Measurements from ENCODE around the gene VAMP5. TPM values are rescaled to one million over a fixed set of nuclear protein-coding genes. Genes with fewer than 3 reads are reported as not detected.

The VAMP5 gene
- total and polyA plus RNA-seq, 2 experiments from 2014 or later, result 0.87 to 7.8 TPM

GRCh38 chr2:85584857-85585780 lies 888 bp downstream of the VAMP5 start:
- no peak for TF ChIP-seq POLR2AphosphoS5 (IDR thresholded peaks at IDR 0.05; ENCODE audit: low read depth)
- Histone ChIP-seq H3K4me3 (peak overlapping the region; percentile 65), H3K9me2 (ENCODE audit: insufficient read depth) (no peaks in the 10 kb centered on the region), H3K4me1 (ENCODE audit: insufficient read depth) (peaks cover 7% of the 10 kb centered on the region; the same call in 1 of the 2 replicates), H4K20me1 (replicated peaks; ENCODE audit: insufficient read depth) (no peaks in the 10 kb centered on the region), H3K79me2 (replicated peaks; ENCODE audit: insufficient read depth) (no peaks in the 10 kb centered on the region), H3K27me3 (ENCODE audit: insufficient read depth) (peaks cover 31% of the 10 kb centered on the region), H3K4me2 (peak overlapping the region; percentile 86), H3F3A (replicated peaks; ENCODE audit: low read depth) (0 out of 2 replicates have a peak, but pooled peaks cover 3% of the 10 kb centered on the region), H2AFZ (peak overlapping the region; percentile 95), H3K27ac (ENCODE audit: low read depth) (no peak overlapping the region), H3K36me3 (ENCODE audit: insufficient read depth) (no peaks in the 10 kb centered on the region)
- peak; percentile 37 for ATAC-seq
- 0 out of 3 replicates have a peak, but pooled peaks cover 3% of the 10 kb centered on the region for H3K9me3 Mint-ChIP-seq
- DNase-seq (ENCODE audit: low spot score), result peak; percentile 29
- H3K27me3 Mint-ChIP-seq (ENCODE audit: insufficient read depth, low read depth, poor library complexity), result peaks cover 28% of the 10 kb centered on the region
- H3K36me3 Mint-ChIP-seq (ENCODE audit: low read depth), result peaks cover 10% of the 10 kb centered on the region; the same call in 1 of the 3 replicates
- peaks cover 11% of the 10 kb centered on the region for H3K4me1 Mint-ChIP-seq
- no peak overlapping the region for H3K27ac Mint-ChIP-seq
- peak overlapping the region; percentile 63 for H3K4me3 Mint-ChIP-seq

DNA sequence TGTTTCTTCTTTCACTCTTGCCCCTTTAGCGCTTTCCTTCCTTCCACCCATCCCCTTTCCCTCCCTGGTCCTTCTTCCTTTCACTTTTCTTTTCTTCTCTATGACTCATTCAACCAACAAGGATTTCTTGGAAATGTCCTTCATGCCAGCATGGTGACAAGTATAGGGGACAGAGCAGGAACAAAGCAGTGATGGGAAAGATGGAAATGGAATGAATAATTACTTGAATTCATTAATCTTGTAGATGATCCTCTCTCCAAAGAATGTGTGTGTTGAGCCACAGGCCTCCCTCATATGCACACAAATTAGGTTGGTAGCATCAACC lies 1.5 kb downstream of the VAMP5 start:
- H3K27me3 Mint-ChIP-seq (ENCODE audit: insufficient read depth, low read depth, poor library complexity), result peaks cover 28% of the 10 kb centered on the region
- no peak overlapping the region; the same call in 2 of the 3 replicates for H3K4me3 Mint-ChIP-seq
- H3K27me3 ChIP-seq (ENCODE audit: insufficient read depth), result peaks cover 31% of the 10 kb centered on the region
- peaks cover 10% of the 10 kb centered on the region; the same call in 1 of the 3 replicates for H3K36me3 Mint-ChIP-seq (ENCODE audit: low read depth)
- no peaks in the 10 kb centered on the region for H4K20me1 ChIP-seq (replicated peaks; ENCODE audit: insufficient read depth)
- H3K79me2 ChIP-seq (replicated peaks; ENCODE audit: insufficient read depth), result no peaks in the 10 kb centered on the region
- H3K27ac ChIP-seq (ENCODE audit: low read depth), result no peak overlapping the region
- H3K4me1 Mint-ChIP-seq, result peaks cover 8% of the 10 kb centered on the region
- H3K9me2 ChIP-seq (ENCODE audit: insufficient read depth), result no peaks in the 10 kb centered on the region
- peaks cover 7% of the 10 kb centered on the region; the same call in 1 of the 2 replicates for H3K4me1 ChIP-seq (ENCODE audit: insufficient read depth)
- no peak overlapping the region for H3K4me2 ChIP-seq
- ATAC-seq (no peak), DNase-seq (ENCODE audit: low spot score) (no peak)
- no peaks in the 10 kb centered on the region for H3K36me3 ChIP-seq (ENCODE audit: insufficient read depth)
- TF ChIP-seq CREB1 (CRISPR knock-in tag; IDR thresholded peaks at IDR 0.05; ENCODE audit: low read depth) (no peak), POLR2AphosphoS5 (IDR thresholded peaks at IDR 0.05; ENCODE audit: low read depth) (no peak), ZNF114 (CRISPR knock-in tag; IDR thresholded peaks at IDR 0.05) (no peak), EZH2 (IDR thresholded peaks at IDR 0.05; ENCODE audit: low read depth, unreplicated experiment) (no peak), EZH2phosphoT487 (IDR thresholded peaks at IDR 0.05; ENCODE audit: unreplicated experiment) (no peak), ZNF331 (CRISPR knock-in tag; IDR thresholded peaks at IDR 0.05; ENCODE audit: low read depth) (no peak), JUNB (IDR thresholded peaks at IDR 0.05; ENCODE audit: unreplicated experiment) (no peak), NANOG (IDR thresholded peaks at IDR 0.05; ENCODE audit: borderline replicate concordance) (no peak)
- TF ChIP-seq, protein P1, sequence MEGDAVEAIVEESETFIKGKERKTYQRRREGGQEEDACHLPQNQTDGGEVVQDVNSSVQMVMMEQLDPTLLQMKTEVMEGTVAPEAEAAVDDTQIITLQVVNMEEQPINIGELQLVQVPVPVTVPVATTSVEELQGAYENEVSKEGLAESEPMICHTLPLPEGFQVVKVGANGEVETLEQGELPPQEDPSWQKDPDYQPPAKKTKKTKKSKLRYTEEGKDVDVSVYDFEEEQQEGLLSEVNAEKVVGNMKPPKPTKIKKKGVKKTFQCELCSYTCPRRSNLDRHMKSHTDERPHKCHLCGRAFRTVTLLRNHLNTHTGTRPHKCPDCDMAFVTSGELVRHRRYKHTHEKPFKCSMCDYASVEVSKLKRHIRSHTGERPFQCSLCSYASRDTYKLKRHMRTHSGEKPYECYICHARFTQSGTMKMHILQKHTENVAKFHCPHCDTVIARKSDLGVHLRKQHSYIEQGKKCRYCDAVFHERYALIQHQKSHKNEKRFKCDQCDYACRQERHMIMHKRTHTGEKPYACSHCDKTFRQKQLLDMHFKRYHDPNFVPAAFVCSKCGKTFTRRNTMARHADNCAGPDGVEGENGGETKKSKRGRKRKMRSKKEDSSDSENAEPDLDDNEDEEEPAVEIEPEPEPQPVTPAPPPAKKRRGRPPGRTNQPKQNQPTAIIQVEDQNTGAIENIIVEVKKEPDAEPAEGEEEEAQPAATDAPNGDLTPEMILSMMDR (conservative IDR thresholded peaks at IDR 0.05; ENCODE audit: low read depth in 2 of 2), result no peak
- TF ChIP-seq, protein P2, sequence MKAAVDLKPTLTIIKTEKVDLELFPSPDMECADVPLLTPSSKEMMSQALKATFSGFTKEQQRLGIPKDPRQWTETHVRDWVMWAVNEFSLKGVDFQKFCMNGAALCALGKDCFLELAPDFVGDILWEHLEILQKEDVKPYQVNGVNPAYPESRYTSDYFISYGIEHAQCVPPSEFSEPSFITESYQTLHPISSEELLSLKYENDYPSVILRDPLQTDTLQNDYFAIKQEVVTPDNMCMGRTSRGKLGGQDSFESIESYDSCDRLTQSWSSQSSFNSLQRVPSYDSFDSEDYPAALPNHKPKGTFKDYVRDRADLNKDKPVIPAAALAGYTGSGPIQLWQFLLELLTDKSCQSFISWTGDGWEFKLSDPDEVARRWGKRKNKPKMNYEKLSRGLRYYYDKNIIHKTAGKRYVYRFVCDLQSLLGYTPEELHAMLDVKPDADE (IDR thresholded peaks at IDR 0.05), result no peak
- H3K27ac Mint-ChIP-seq, result no peak overlapping the region
- H3K9me3 Mint-ChIP-seq, result 0 out of 3 replicates have a peak, but pooled peaks cover 3% of the 10 kb centered on the region
- no peak overlapping the region for H2AFZ ChIP-seq
- H3K4me3 ChIP-seq, result no peak overlapping the region
- H3F3A ChIP-seq (replicated peaks; ENCODE audit: low read depth), result 0 out of 2 replicates have a peak, but pooled peaks cover 3% of the 10 kb centered on the region

Measured in GM23338 (cell line).